PC-9 (cell line): ENCODE measurements around the gene ITGB5.

ENCODE experiments used
- CTCF ChIP-seq: fragments of 200-600 bp; sonication (generic); conservative IDR thresholded peaks from 2 replicates; pipeline ENCODE4 v1.6.1; 2017; ENCODE audit warnings: mixed run types, antibody characterized with exemption, mild to moderate bottlenecking, moderate library complexity
- EZH2 ChIP-seq: fragments of 200-600 bp; sonication (generic); IDR thresholded peaks from 2 replicates; pipeline ENCODE4 v1.8.0; 2017; ENCODE audit warnings: antibody characterized with exemption, low read depth

GRCh38 chr3:124851905-124852304 lies 35.3 kb downstream of the ITGB5 start:
- TF ChIP-seq CTCF (no peak), EZH2 (no peak)
